Spleen (tissue), 11 donors: ENCODE data around the gene PKP4. TPM values are rescaled to one million over a fixed set of nuclear protein-coding genes. Genes with fewer than 3 reads are reported as not detected.
"Not testable (repeated sequence)": the region's sequence is repeated elsewhere in the genome, so short reads cannot be mapped to it uniquely, and the experiment has no call there.

ENCODE experiments used
- DNase-seq: peaks from one replicate; pipeline ENCODE4 v3.0.0-alpha.2; 2020
- H3K27ac ChIP-seq, 8 donors: fragments of 200-600 bp; sonication (generic) in 7 of 8; 1 replicate in 4 of 8; 2 replicates in 4 of 8; pipeline versions ENCODE4 v1.5.0 to v1.8.0; 2016 to 2021; ENCODE audit warnings: inconsistent platforms in 4 of 8, mild to moderate bottlenecking in 4 of 8, moderate library complexity in 1 of 8
- H3K27me3 ChIP-seq, 7 donors: fragments of 200-600 bp; sonication (generic) in 6 of 7; replicated peaks in 1 of 7; 1 replicate in 4 of 7; 2 replicates in 3 of 7; pipeline versions ENCODE4 v1.5.0 to v1.8.0; 2016 to 2021; ENCODE audit warnings: inconsistent platforms in 3 of 7, mild to moderate bottlenecking in 1 of 7
- H3K36me3 ChIP-seq, 6 donors: fragments of 200-600 bp; sonication (generic) in 5 of 6; 1 replicate in 4 of 6; 2 replicates in 2 of 6; pipeline versions ENCODE4 v1.5.0 to v1.8.0; 2016 to 2021; ENCODE audit warnings: inconsistent platforms in 2 of 6
- H3K4me1 ChIP-seq, 6 donors: fragments of 200-600 bp; sonication (generic) in 5 of 6; 1 replicate in 3 of 6; 2 replicates in 3 of 6; pipeline versions ENCODE4 v1.5.0 to v1.8.0; 2016 to 2021; ENCODE audit warnings: inconsistent platforms in 3 of 6
- H3K4me3 ChIP-seq, 8 donors: fragments of 200-600 bp; sonication (generic) in 7 of 8; 1 replicate in 4 of 8; 2 replicates in 4 of 8; pipeline versions ENCODE4 v1.5.0 to v1.8.0; 2016 to 2021; ENCODE audit warnings: inconsistent platforms in 4 of 8, mild to moderate bottlenecking in 4 of 8, moderate library complexity in 2 of 8
- H3K9me3 ChIP-seq, 8 donors: fragments of 200-600 bp; sonication (generic) in 7 of 8; 1 replicate in 4 of 8; 2 replicates in 4 of 8; pipeline versions ENCODE4 v1.5.0 to v1.8.0; 2016 to 2021; ENCODE audit warnings: inconsistent platforms in 4 of 8
- POLR2A ChIP-seq, 3 donors: fragments of 450-650 bp; IDR thresholded peaks; one replicate each; pipeline ENCODE4 v1.5.1; 2017; ENCODE audit warnings: antibody characterized with exemption in 3 of 3, mild to moderate bottlenecking in 1 of 3
- POLR2AphosphoS5 ChIP-seq, 3 donors: sonication (generic); formaldehyde crosslinking; IDR thresholded peaks; one replicate each; pipeline ENCODE4 v1.5.1; 2017; ENCODE audit warnings: antibody characterized with exemption in 3 of 3
- WGBS, 5 donors: extraction: QIAGEN DNeasy Blood & Tissue Kit in 3 of 5; methylation state at CpG; one replicate each; pipeline versions ENCODE4 v1.1.5 to v1.1.7; 2013 to 2018; 5-methylcytosine and 5-hydroxymethylcytosine counted together
- intact Hi-C: fragments of 100-400 bp; cut with DNase I; formaldehyde crosslinking; loops from one replicate; pipeline ENCODE4 v1.15.0; 2023; ENCODE audit warnings: low total_unique reads
- polyA plus RNA-seq, 3 donors: library from polyadenylated mRNA; stranded (reverse); fragments of 200-250 nt; gene quantifications; one replicate each; pipeline ENCODE4 v1.2.1, GENCODE V29; 2013
- total RNA-seq, 7 donors: library from RNA; depleted of rRNA in 3 of 7; stranded (reverse); fragments of >200 nt in 3 of 7; fragmentation: NEBNext Ultra II Directional in 4 of 7; extraction: Animal tissue kit (Norgen Biotek cat#: 25700) in 4 of 7; gene quantifications; one replicate each; pipeline versions ENCODE4 v1.1.0 to v1.2.1, GENCODE V29; 2016 to 2021
- TF ChIP-seq, protein P1 (sequence below), 11 experiments: fragments of 200-600 bp in 7 of 11; fragments of 450-650 bp in 4 of 11; sonication (generic) in 4 of 11; IDR thresholded peaks in 8 of 11; conservative IDR thresholded peaks in 3 of 11; 1 replicate in 7 of 11; 2 replicates in 4 of 11; pipeline versions ENCODE4 v1.4.0 to v1.8.0; 2016 to 2021; ENCODE audit warnings: antibody characterized with exemption in 11 of 11, inconsistent platforms in 4 of 11, mild to moderate bottlenecking in 1 of 11
- donor health status: healthy with polysubstance abuse.
- donor health status: DM: no; HTN: no; CAD: no; lungs with moderate emphysema.
- donor health status: DM: no; HTN: no; CAD: no.
- donor health status: Bipolar disorder and iron deficiency.
- donor health status: healthy.
- donor health status: DM: no; HTN: no; CAD: no.
- donor health status: DM: yes; HTN: yes; CAD: no.

PKP4 gene
- total and polyA plus RNA-seq, 10 donors: 4.9 to 53.5 (median 29.2) TPM

GRCh38 chr2:158699323-158699722 is 242.6 kb downstream of the PKP4 start:
- peaks cover 0 to 6% (median 2%) of the 10 kb centered on the region in 8 donors for H3K9me3 ChIP-seq
- no peak overlapping the region for H3K4me3 ChIP-seq
- no peak overlapping the region for H3K27ac ChIP-seq
- no peaks in the 10 kb centered on the region for H3K27me3 ChIP-seq
- H3K36me3 ChIP-seq: no peaks in the 10 kb centered on the region
- DNase-seq: no peak
- TF ChIP-seq POLR2AphosphoS5 (IDR thresholded peaks at IDR 0.05): no peak
- TF ChIP-seq, protein P1, sequence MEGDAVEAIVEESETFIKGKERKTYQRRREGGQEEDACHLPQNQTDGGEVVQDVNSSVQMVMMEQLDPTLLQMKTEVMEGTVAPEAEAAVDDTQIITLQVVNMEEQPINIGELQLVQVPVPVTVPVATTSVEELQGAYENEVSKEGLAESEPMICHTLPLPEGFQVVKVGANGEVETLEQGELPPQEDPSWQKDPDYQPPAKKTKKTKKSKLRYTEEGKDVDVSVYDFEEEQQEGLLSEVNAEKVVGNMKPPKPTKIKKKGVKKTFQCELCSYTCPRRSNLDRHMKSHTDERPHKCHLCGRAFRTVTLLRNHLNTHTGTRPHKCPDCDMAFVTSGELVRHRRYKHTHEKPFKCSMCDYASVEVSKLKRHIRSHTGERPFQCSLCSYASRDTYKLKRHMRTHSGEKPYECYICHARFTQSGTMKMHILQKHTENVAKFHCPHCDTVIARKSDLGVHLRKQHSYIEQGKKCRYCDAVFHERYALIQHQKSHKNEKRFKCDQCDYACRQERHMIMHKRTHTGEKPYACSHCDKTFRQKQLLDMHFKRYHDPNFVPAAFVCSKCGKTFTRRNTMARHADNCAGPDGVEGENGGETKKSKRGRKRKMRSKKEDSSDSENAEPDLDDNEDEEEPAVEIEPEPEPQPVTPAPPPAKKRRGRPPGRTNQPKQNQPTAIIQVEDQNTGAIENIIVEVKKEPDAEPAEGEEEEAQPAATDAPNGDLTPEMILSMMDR (IDR thresholded peaks at IDR 0.05 in 8 of 11, conservative IDR thresholded peaks at IDR 0.05 in 3 of 11): no peak
- no peak for TF ChIP-seq POLR2A (IDR thresholded peaks at IDR 0.05)
- WGBS, 5 donors: 73 to 89% (median 80%) methylated on average over 6 of the region's 6 CpGs
- H3K4me1 ChIP-seq: no peaks in the 10 kb centered on the region
- intact Hi-C loops: no loop called here

- H3K4me1 ChIP-seq: no peaks in the 10 kb centered on the region
- peaks cover 0 to 17% (median 6%) of the 10 kb centered on the region in 8 donors for H3K9me3 ChIP-seq
- intact Hi-C loops: no loop called here
- WGBS, 5 donors: 60 to 85% (median 75%) methylated on average over 3 of the region's 3 CpGs
- H3K4me3 ChIP-seq: no peak overlapping the region
- no peaks in the 10 kb centered on the region for H3K36me3 ChIP-seq
- H3K27ac ChIP-seq: no peak overlapping the region
- DNase-seq: no peak
- H3K27me3 ChIP-seq: no peaks in the 10 kb centered on the region
- no peak for TF ChIP-seq POLR2A (IDR thresholded peaks at IDR 0.05)
- no peak for TF ChIP-seq POLR2AphosphoS5 (IDR thresholded peaks at IDR 0.05)
- TF ChIP-seq, protein P1 (IDR thresholded peaks at IDR 0.05 in 8 of 11, conservative IDR thresholded peaks at IDR 0.05 in 3 of 11): no peak
These were observed 244.3 kb downstream of the PKP4 start for GRCh38 chr2:158701101-158701500.

DNA sequence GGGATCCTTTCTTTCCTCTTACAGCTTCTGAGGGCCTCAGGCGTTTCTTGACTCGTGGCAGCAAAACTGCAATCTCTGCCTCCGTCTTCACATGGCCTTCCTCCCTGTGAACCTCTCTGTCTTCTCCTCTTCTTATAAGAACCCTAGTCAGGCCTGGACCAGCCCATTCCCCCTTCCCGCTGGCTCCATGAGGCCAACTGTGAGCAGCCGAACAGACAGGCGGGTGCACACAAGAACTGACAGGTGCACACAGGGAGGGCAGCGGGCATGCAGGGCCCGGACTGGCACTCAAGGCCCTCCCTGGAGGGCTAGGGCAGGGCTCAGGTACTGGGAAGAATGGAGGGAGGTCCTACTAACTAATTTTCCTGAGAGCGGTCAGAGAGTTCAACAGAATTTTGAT is 246.0 kb downstream of the PKP4 start:
- TF ChIP-seq, protein P1 (IDR thresholded peaks at IDR 0.05 in 8 of 11, conservative IDR thresholded peaks at IDR 0.05 in 3 of 11): no peak
- TF ChIP-seq POLR2AphosphoS5 (IDR thresholded peaks at IDR 0.05) (no peak), POLR2A (IDR thresholded peaks at IDR 0.05) (no peak)
- H3K4me3 ChIP-seq: no peak overlapping the region
- H3K27ac ChIP-seq: no peak overlapping the region
- H3K27me3 ChIP-seq: no peaks in the 10 kb centered on the region
- H3K4me1 ChIP-seq: no peaks in the 10 kb centered on the region
- no peak for DNase-seq
- intact Hi-C loops: no loop called here
- WGBS, 5 donors: 75 to 83% (median 82%) methylated on average over 9 of the region's 9 CpGs
- H3K36me3 ChIP-seq: no peaks in the 10 kb centered on the region
- peaks cover 0 to 11% (median 4%) of the 10 kb centered on the region in 8 donors for H3K9me3 ChIP-seq

- H3K9me3 ChIP-seq: peaks cover 0 to 11% (median 4%) of the 10 kb centered on the region in 8 donors
- intact Hi-C loops, H3K4me1 ChIP-seq, H3K36me3 ChIP-seq, H3K4me3 ChIP-seq, H3K27me3 ChIP-seq, H3K27ac ChIP-seq, DNase-seq: not testable (repeated sequence)
- 67 to 92% (median 82%) methylated on average over 8 of the region's 8 CpGs for WGBS, 5 donors
These were observed 248.1 kb downstream of the PKP4 start for GRCh38 chr2:158704724-158705465.
